ENCODE results near the gene RASSF7. TPM values are rescaled to one million over a fixed set of nuclear protein-coding genes. Genes with fewer than 3 reads are reported as not detected.
A peak's percentile ranks its signal among the peaks of the same experiment; 100 is the strongest.

The RASSF7 gene
- total and polyA plus RNA-seq, 2 of the 8 experiments (the other 6 are each of a cell fraction or from before 2014, with no cell fraction given) = 22.3 to 43.9 TPM

GRCh38 chr11:555227-555779, 5.5 kb upstream of the RASSF7 start:
- Histone ChIP-seq H3K27ac (ENCODE audit: low read depth, low read length) (no peak overlapping the region), H3K79me2 (ENCODE audit: control insufficient read depth in 1 of 2, insufficient read depth in 2 of 2, low read length in 2 of 2) (no peaks in the 10 kb centered on the region), H2AK5ac (ENCODE audit: low read depth, low read length) (no peak overlapping the region), H3K14ac (ENCODE audit: insufficient read length) (no peak overlapping the region), H2AFZ (ENCODE audit: low read length) (no peak overlapping the region), H3K4me1 (replicated peaks in 1 of 4; ENCODE audit: control insufficient read depth in 3 of 4, insufficient read depth in 4 of 4, low read length in 3 of 4) (peaks cover 0 to 30% (median 8%) of the 10 kb centered on the region in 4 experiments; a peak in 5 of 7 replicates), H3K9ac (replicated peaks in 1 of 4; ENCODE audit: extremely low read depth in 1 of 4, low read depth in 3 of 4, low read length in 3 of 4) (no peak overlapping the region), H4K20me1 (replicated peaks in 1 of 2; ENCODE audit: control insufficient read depth in 1 of 2, insufficient read depth in 2 of 2, low read length in 2 of 2) (peaks cover 0 to 3% of the 10 kb centered on the region in 2 experiments), H4K91ac (replicated peaks; ENCODE audit: insufficient read length, low read length) (no peak overlapping the region), H4K5ac (ENCODE audit: insufficient read length, low read depth, low read length) (no peak overlapping the region), H3K4ac (replicated peaks; ENCODE audit: insufficient read length, low read depth, low read length) (no peak overlapping the region), H3K36me3 (ENCODE audit: control insufficient read depth in 2 of 4, insufficient read depth in 4 of 4, low read length in 3 of 4) (no peaks in the 10 kb centered on the region), H3K23me2 (ENCODE audit: low read depth, low read length) (peaks cover 13% of the 10 kb centered on the region; the same call in 1 of the 2 replicates), H2BK12ac (ENCODE audit: low read depth, low read length) (no peak overlapping the region), H3K56ac (replicated peaks; ENCODE audit: insufficient read length, low read depth, low read length) (no peak overlapping the region), H3K79me1 (ENCODE audit: low read depth, low read length) (no peaks in the 10 kb centered on the region), H2BK5ac (ENCODE audit: low read depth, low read length) (no peak overlapping the region), H4K8ac (ENCODE audit: extremely low read depth, insufficient read depth, low read length) (no peak overlapping the region; the same call in 1 of the 2 replicates), H2BK120ac (replicated peaks; ENCODE audit: low read depth, low read length) (no peak overlapping the region), H3K23ac (ENCODE audit: insufficient read length) (no peak overlapping the region), H3K4me2 (ENCODE audit: insufficient read depth in 1 of 2, low read depth in 2 of 2, low read length in 2 of 2) (peak overlapping the region; percentile 66 to 95), H3K18ac (ENCODE audit: extremely low read depth, low read length) (peak overlapping the region; percentile 87), H3K9me3 (ENCODE audit: insufficient read depth in 2 of 2, low read depth in 1 of 2, low read length in 1 of 2) (no peaks in the 10 kb centered on the region), H3K27me3 (replicated peaks in 1 of 4; ENCODE audit: control insufficient read depth in 3 of 4, extremely low read depth in 1 of 4, insufficient read depth in 3 of 4, low read length in 3 of 4) (peaks cover 13 to 29% (median 26%) of the 10 kb centered on the region in 4 experiments), H2BK15ac (ENCODE audit: low read length) (no peak overlapping the region), H3K4me3 (ENCODE audit: extremely low read depth in 1 of 4, insufficient read depth in 2 of 4, low read depth in 3 of 4, low read length in 4 of 4) (peak overlapping the region; percentile 42 to 83 (median 56)), H2BK20ac (ENCODE audit: low read length) (no peak overlapping the region)
- CTCF ChIA-PET (ENCODE audit: partially characterized antibody) = interaction anchor here (0.8 to 3.8 kb wide), 14 partner anchors 8 to 198 kb away, joined by 3 to 21 read pairs (median 4); partner anchors contain the start of gene RNH1
- TF ChIP-seq ASH2L (IDR thresholded peaks at IDR 0.05; ENCODE audit: low read length) (peak; percentile 32), PHF8 (conservative IDR thresholded peaks at IDR 0.05; ENCODE audit: low read depth, low read length) (peak; percentile 32; the same call in 1 of the 2 replicates), BACH1 (IDR thresholded peaks at IDR 0.05; ENCODE audit: low read length) (0 out of 2 replicates have a peak, but pooled peaks have one; percentile 8), KDM4A (IDR thresholded peaks at IDR 0.05; ENCODE audit: low read depth, low read length, severe bottlenecking) (peak; percentile 61), FOSL1 (IDR thresholded peaks at IDR 0.05; ENCODE audit: insufficient read depth, low read depth, low read length) (no peak), RXRA (IDR thresholded peaks at IDR 0.05; ENCODE audit: insufficient read depth, low read depth, low read length) (no peak)
- DNase-seq (ENCODE audit: low read depth in 1 of 2, low spot score in 2 of 2) (peak in 1 of 2 experiments; percentile 78), FAIRE-seq (no peak)
- WGBS, 2 experiments (ENCODE audit: extremely low coverage in 1 of 2, insufficient coverage in 1 of 2, insufficient read length in 1 of 2, insufficient replicate concordance in 2 of 2, low coverage in 1 of 2, low lambda C conversion rate in 2 of 2, missing lambda C conversion rate in 1 of 2) = 0% methylated on average over 3 of the region's 57 CpGs; no CpG with 5 or more reads in 1 of the 2 experiments
- POLR2A ChIA-PET (ENCODE audit: partially characterized antibody) = interaction anchor here (0.6 to 1.5 kb wide), 6 partner anchors 13 to 242 kb away, joined by 3 to 4 read pairs (median 3); partner anchors contain the start of gene PHRF1
